Cortex of kidney (tissue), 1 donor: ENCODE results near the gene TMC1.
"Not testable (repeated sequence)": the region's sequence is repeated elsewhere in the genome, so short reads cannot be mapped to it uniquely, and the experiment has no call there.

ENCODE experiments used
- DNase-seq: peaks from one replicate; lab custom pipeline; 2025; lab: John Stamatoyannopoulos, UW

TMC1 gene

GRCh38 chr9:72772661-72773060 lies 251.3 kb downstream of the TMC1 start:
- DNase-seq: no peak

DNA sequence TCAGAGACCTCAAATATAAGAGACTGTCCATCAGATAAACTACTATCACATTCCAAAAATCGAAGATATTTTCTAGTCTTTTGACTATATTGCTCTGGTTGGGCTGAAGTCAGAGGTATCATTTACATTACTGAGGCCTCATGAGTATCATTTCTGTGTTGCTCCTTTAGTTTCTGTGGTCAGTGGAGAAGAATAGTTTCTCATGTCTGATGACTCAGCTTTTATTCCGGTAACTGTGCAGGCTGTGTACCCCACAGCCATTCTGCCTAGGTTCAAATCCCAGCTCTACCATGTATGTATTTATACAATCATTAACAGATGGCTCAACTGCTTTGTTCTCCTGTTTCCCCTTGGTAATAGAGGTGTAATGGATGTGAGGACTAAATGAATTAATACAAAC lies 252.2 kb downstream of the TMC1 start:
- no peak for DNase-seq

DNA sequence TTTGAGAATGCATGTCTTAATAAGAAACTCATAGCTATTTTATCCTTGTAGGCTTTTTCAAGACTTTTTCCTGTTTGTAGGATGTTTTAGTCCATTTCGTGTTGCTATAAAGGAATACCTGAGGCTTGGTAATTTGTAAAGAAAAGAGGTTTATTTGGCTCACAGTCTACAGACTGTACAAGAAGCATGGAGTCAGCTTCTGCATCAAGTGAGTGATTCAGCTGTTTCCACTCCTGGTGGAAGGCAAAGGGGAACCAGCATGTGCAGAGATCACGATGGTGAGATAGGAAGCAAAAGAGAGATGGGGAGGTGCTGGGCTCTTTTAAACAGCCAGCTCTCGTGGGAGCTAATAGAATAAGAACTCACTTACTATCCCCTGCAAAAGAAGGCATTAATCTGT lies 254.2 kb downstream of the TMC1 start:
- DNase-seq: no peak

- no peak for DNase-seq
Measured at GRCh38 chr9:72779614-72780013, 258.2 kb downstream of the TMC1 start.

DNA sequence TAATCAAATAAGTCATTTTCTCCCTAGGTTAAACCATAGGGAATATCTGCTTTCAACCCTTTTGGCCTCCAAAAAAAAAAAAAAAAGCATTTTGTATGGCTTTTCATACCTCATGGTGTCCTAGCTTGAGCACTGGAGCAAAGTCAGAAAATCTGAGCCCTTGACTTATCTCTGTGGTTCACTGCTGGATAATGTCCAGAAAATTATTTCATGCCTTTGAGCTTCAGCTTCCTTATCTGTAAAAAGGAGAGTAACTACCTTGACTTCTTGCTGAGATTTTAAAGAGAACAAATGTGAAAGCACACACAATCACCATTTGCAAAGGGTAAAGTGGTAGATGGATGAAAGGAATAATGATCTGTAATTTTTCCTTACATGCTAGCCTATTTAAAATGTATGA lies 265.5 kb downstream of the TMC1 start:
- DNase-seq: no peak

- no peak for DNase-seq
Measured at GRCh38 chr9:72788966-72789735, 267.7 kb downstream of the TMC1 start.

GRCh38 chr9:72789885-72790284 lies 268.5 kb downstream of the TMC1 start:
- DNase-seq: no peak

GRCh38 chr9:72790989-72791388 lies 269.6 kb downstream of the TMC1 start:
- no peak for DNase-seq

DNA sequence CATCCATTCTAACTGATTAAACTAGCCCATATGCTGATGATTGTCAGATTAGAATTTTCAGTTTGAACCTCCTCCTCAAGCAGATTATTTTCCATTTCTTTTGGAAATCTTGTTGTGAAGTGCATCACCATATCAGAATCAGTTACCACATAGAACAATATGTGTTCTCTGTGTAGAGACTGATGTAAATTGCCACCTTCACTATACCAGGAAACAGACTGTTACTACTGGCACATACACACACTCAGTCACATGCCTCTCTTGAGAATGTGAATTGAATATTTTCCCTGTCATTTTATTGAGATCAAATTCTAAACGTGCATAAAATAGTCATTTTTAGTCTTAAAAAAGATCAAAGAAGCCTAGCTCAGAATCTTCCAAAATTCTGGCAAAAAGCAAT lies 270.0 kb downstream of the TMC1 start:
- no peak for DNase-seq

GRCh38 chr9:72794946-72795345 lies 273.5 kb downstream of the TMC1 start:
- DNase-seq: no peak

GRCh38 chr9:72800328-72800994 lies 279.1 kb downstream of the TMC1 start:
- DNase-seq: no peak

GRCh38 chr9:72805238-72805637 lies 283.8 kb downstream of the TMC1 start:
- DNase-seq: no peak

DNA sequence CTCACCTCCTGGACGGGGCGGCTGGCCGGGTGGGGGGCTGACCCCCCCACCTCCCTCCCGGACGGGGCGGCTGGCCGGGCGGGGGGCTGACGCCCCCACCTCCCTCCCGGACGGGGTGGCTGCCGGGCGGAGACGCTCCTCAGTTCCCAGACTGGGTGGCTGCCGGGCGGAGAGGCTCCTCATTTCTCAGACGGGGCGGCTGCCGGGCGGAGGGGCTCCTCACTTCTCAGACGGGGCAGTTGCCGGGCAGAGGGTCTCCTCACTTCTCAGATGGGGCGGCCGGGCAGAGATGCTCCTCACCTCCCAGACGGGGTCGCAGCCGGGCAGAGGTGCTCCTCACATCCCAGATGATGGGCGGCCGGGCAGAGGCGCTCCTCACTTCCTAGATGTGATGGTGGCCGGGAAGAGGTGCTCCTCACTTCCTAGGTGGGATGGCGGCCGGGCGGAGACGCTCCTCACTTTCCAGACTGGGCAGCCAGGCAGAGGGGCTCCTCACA lies 285.0 kb downstream of the TMC1 start:
- DNase-seq: not testable (repeated sequence)

GRCh38 chr9:72807765-72808445 lies 286.5 kb downstream of the TMC1 start:
- DNase-seq: no peak

GRCh38 chr9:72808446-72808768 lies 287.0 kb downstream of the TMC1 start:
- DNase-seq: no peak

- no peak for DNase-seq
Measured at GRCh38 chr9:72809586-72809985, 288.2 kb downstream of the TMC1 start.

GRCh38 chr9:72812559-72813111 lies 291.2 kb downstream of the TMC1 start:
- no peak for DNase-seq

DNA sequence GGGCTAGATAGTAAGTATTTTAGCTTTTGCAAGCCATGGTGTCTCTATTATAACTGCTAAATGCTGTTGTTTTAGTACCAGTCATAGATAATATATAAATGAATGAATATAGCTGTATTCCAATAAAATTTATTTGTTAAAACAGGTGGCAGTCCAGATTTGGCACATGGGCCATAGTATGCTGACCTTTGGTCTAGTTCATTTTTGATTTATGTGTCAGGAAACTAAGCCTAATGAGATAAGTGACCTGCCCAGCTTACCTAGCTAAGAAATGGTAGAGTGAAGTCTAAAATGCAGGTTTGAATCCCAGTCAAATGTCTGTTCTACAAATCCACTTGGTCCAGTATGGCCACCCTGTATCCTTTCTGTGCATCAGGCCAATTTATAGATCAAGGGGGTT lies 292.1 kb downstream of the TMC1 start:
- no peak for DNase-seq

DNA sequence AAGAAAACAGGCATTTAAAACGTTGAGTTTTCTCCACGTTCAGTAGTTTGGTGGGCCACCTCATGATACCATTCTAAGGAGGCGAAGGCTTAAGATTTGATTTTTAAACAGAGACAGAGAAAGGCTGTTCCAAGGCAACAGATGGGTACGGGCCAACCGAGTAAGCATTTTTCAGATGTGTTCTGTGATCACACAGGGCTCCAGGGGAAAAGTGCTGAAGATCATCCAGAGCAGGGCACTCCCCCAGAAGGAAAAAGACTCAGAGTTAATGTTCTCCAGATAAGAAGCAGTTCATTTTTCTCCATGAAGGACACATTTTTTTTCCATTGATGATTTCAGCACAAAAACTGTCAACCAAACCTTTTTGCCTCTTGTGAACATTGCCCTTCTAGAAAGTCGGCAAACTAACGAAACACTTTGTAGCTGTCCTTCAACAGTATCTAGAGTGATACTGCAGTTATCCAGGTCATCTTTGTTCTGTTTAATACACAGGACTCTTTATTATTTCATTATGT lies 292.7 kb downstream of the TMC1 start:
- no peak for DNase-seq

GRCh38 chr9:72816666-72817065 lies 295.3 kb downstream of the TMC1 start:
- no peak for DNase-seq

DNA sequence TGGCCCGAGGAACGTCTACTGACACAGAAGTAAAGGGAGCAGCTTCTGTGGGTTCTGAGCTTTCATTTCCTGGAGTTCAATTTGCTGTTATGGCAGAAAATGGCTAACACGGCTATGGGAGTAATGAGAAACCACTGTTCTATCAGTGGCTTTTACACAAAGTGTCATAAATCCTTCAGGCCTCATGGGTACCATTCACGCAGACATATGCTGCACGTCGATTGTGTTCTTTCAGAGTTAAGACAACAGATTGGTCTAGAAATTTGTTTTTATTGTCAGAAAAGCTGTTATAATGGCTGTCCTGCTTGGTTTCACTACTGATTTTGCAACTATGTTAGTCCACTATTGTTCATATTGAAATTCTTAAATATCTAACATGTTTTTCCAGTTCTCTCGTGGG lies 296.0 kb downstream of the TMC1 start:
- no peak for DNase-seq

- no peak for DNase-seq
Measured at GRCh38 chr9:72818385-72818784, 297.0 kb downstream of the TMC1 start.

DNA sequence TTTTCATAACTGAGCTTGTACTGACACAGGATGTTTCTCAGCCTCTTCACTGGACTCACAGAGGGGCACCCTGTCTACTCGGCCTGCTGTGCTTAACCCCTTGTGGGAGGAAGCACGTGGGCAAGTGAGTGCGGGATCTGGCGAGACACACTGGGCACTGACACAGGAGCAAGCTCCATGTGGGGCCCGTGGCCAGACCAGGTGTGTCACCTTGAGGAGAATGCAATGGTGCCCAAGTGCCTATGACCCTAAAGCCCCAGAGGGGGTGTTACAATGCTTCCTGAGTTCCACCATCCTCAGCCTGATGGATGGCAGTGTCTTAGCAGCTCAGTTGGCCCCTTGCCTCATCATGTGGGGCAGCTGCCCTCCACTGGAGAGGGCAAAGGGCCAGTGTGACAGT lies 302.6 kb downstream of the TMC1 start:
- DNase-seq: no peak
